MM.1S (cell line): ENCODE measurements around the gene ZFAND4.

ENCODE experiments used
- DNase-seq: peaks from one replicate; pipeline ENCODE4 v3.0.0-alpha.2; 2015
- H2AFZ ChIP-seq: fragments of 300-600 bp; sonication (generic); 2 replicates; pipeline ENCODE4 v1.6.0; 2016; ENCODE audit warnings: antibody characterized with exemption, low read length
- H3F3A ChIP-seq: fragments of 300-600 bp; sonication (generic); 2 replicates; pipeline ENCODE4 v1.6.1; 2016; ENCODE audit warnings: mild to moderate bottlenecking, antibody characterized with exemption, low read length, moderate library complexity, mixed read lengths; ENCODE audit not compliant: insufficient read depth
- H3K27ac ChIP-seq: fragments of 300-600 bp; sonication (generic); 2 replicates; pipeline ENCODE4 v1.5.1; 2016; ENCODE audit warnings: mild to moderate bottlenecking, low read length
- H3K27me3 ChIP-seq: fragments of 300-600 bp; sonication (generic); replicated peaks from 2 replicates; pipeline ENCODE4 v1.6.0; 2016; ENCODE audit warnings: low read length; ENCODE audit not compliant: insufficient read depth
- H3K36me3 ChIP-seq: fragments of 300-600 bp; sonication (generic); replicated peaks from 2 replicates; pipeline ENCODE4 v1.6.1; 2016; ENCODE audit warnings: mild to moderate bottlenecking, low read length, mixed read lengths; ENCODE audit not compliant: insufficient read depth
- H3K4me1 ChIP-seq: fragments of 300-600 bp; sonication (generic); 2 replicates; pipeline ENCODE4 v1.6.1; 2016; ENCODE audit warnings: low read length, mixed read lengths
- H3K4me2 ChIP-seq: fragments of 300-600 bp; sonication (generic); 2 replicates; pipeline ENCODE4 v1.6.0; 2016; ENCODE audit warnings: low read depth, low read length
- H3K4me3 ChIP-seq: fragments of 300-600 bp; sonication (generic); 2 replicates; pipeline ENCODE4 v1.5.1; 2016; ENCODE audit warnings: low read length, mixed read lengths
- H3K79me2 ChIP-seq: fragments of 300-600 bp; sonication (generic); 2 replicates; pipeline ENCODE4 v1.6.1; 2016; ENCODE audit warnings: mixed run types, low read length, mixed read lengths
- H3K9ac ChIP-seq: fragments of 300-600 bp; sonication (generic); 2 replicates; pipeline ENCODE4 v1.6.1; 2016; ENCODE audit warnings: low read length, mixed read lengths
- H3K9me2 ChIP-seq: fragments of 300-600 bp; sonication (generic); replicated peaks from 2 replicates; pipeline ENCODE4 v1.6.1; 2016; ENCODE audit warnings: mild to moderate bottlenecking, low read length, mixed read lengths; ENCODE audit not compliant: insufficient read depth
- H3K9me3 ChIP-seq: fragments of 300-600 bp; sonication (generic); replicated peaks from 2 replicates; pipeline ENCODE4 v1.6.1; 2016; ENCODE audit warnings: mild to moderate bottlenecking, low read length, mixed read lengths; ENCODE audit not compliant: insufficient read depth
- H4K20me1 ChIP-seq: fragments of 300-600 bp; sonication (generic); 2 replicates; pipeline ENCODE4 v1.6.1; 2016; ENCODE audit warnings: mild to moderate bottlenecking, low read length, moderate library complexity, mixed read lengths; ENCODE audit not compliant: insufficient read depth
- EZH2 ChIP-seq: fragments of 300-600 bp; sonication (generic); optimal IDR thresholded peaks from 2 replicates; pipeline ENCODE3; 2017; ENCODE audit warnings: low read depth, mild to moderate bottlenecking, antibody characterized with exemption, low read length, mixed read lengths
- EZH2phosphoT487 ChIP-seq: fragments of 300-600 bp; sonication (generic); IDR thresholded peaks from 2 replicates; pipeline ENCODE4 v1.6.1; 2018; ENCODE audit warnings: antibody characterized with exemption, low read length
- TF ChIP-seq, protein P1 (sequence below): fragments of 300-600 bp; sonication (generic); IDR thresholded peaks from 2 replicates; pipeline ENCODE4 v1.5.1; 2016; ENCODE audit warnings: antibody characterized with exemption, low read length, mixed read lengths

ZFAND4 gene

GRCh38 chr10:45647118-45647517 lies 25.5 kb downstream of the ZFAND4 start:
- no peaks in the 10 kb centered on the region for H3K9me2 ChIP-seq
- no peaks in the 10 kb centered on the region for H3K4me1 ChIP-seq
- H2AFZ ChIP-seq: no peak overlapping the region
- H3K4me3 ChIP-seq: no peak overlapping the region
- no peaks in the 10 kb centered on the region for H3K36me3 ChIP-seq
- no peak overlapping the region for H3K4me2 ChIP-seq
- TF ChIP-seq EZH2phosphoT487: no peak
- no peak for TF ChIP-seq EZH2
- TF ChIP-seq, protein P1, sequence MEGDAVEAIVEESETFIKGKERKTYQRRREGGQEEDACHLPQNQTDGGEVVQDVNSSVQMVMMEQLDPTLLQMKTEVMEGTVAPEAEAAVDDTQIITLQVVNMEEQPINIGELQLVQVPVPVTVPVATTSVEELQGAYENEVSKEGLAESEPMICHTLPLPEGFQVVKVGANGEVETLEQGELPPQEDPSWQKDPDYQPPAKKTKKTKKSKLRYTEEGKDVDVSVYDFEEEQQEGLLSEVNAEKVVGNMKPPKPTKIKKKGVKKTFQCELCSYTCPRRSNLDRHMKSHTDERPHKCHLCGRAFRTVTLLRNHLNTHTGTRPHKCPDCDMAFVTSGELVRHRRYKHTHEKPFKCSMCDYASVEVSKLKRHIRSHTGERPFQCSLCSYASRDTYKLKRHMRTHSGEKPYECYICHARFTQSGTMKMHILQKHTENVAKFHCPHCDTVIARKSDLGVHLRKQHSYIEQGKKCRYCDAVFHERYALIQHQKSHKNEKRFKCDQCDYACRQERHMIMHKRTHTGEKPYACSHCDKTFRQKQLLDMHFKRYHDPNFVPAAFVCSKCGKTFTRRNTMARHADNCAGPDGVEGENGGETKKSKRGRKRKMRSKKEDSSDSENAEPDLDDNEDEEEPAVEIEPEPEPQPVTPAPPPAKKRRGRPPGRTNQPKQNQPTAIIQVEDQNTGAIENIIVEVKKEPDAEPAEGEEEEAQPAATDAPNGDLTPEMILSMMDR: no peak
- no peak for DNase-seq
- H4K20me1 ChIP-seq: no peaks in the 10 kb centered on the region
- H3F3A ChIP-seq: no peaks in the 10 kb centered on the region
- no peak overlapping the region for H3K27ac ChIP-seq
- no peaks in the 10 kb centered on the region for H3K79me2 ChIP-seq
- H3K9ac ChIP-seq: no peak overlapping the region
- H3K27me3 ChIP-seq: no peaks in the 10 kb centered on the region
- H3K9me3 ChIP-seq: no peaks in the 10 kb centered on the region

- Histone ChIP-seq H3K79me2 (no peaks in the 10 kb centered on the region), H3K4me2 (no peak overlapping the region), H3K27ac (no peak overlapping the region), H3K36me3 (no peaks in the 10 kb centered on the region), H3K9me2 (no peaks in the 10 kb centered on the region), H2AFZ (no peak overlapping the region), H4K20me1 (no peaks in the 10 kb centered on the region), H3K9ac (no peak overlapping the region), H3F3A (no peaks in the 10 kb centered on the region), H3K9me3 (no peaks in the 10 kb centered on the region), H3K4me1 (no peaks in the 10 kb centered on the region), H3K27me3 (no peaks in the 10 kb centered on the region), H3K4me3 (no peak overlapping the region)
- DNase-seq: no peak
- no peak for TF ChIP-seq EZH2
- TF ChIP-seq, protein P1: no peak
- TF ChIP-seq EZH2phosphoT487: no peak
These were observed 26.1 kb downstream of the ZFAND4 start for GRCh38 chr10:45646384-45647050.

DNA sequence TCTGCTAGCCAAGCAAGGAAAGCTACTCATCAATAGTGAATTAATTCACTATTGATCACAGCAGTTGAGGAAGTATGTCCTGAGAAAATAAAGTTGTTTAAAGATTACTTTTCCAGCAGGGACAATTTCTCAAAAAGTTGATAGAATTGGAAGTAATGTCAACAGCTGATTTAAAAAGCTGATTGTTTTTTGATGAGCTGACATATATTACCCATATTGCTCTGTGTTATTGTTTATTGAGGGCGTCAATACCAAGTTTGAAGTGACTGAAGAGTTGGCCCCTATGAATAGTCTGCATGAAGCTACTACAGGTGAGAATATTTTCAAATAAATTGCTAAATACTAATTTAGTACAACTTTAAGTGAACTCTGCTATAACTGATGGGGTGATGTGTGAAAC lies 28.0 kb downstream of the ZFAND4 start:
- no peak for DNase-seq
- Histone ChIP-seq H3K9ac (no peak overlapping the region), H3K9me2 (no peaks in the 10 kb centered on the region), H3K79me2 (no peaks in the 10 kb centered on the region), H3F3A (no peaks in the 10 kb centered on the region), H3K27me3 (no peaks in the 10 kb centered on the region), H3K4me1 (no peaks in the 10 kb centered on the region), H2AFZ (no peak overlapping the region), H3K36me3 (no peaks in the 10 kb centered on the region), H3K9me3 (no peaks in the 10 kb centered on the region), H3K27ac (no peak overlapping the region), H4K20me1 (no peaks in the 10 kb centered on the region), H3K4me3 (no peak overlapping the region), H3K4me2 (no peak overlapping the region)
- TF ChIP-seq EZH2 (no peak), EZH2phosphoT487 (no peak)
- TF ChIP-seq, protein P1: no peak
